Stimulated activated effector memory CD8-positive, alpha-beta T cell treated with anti-CD3 and anti-CD28 coated beads, Interleukin-12 subunit alpha, Interleukin-12 subunit beta, amount 100 ng/mL, for 72 hours (primary cell): ENCODE results near the gene RRP1B.
"Not testable (repeated sequence)": the region's sequence is repeated elsewhere in the genome, so short reads cannot be mapped to it uniquely, and the experiment has no call there.

Experiments used
- ATAC-seq: fragments of 150-1000 bp; cut with Tn5 transposase; 2 replicates; pipeline ENCODE4 v1.10.0; 2021
- DNase-seq, 2 donors: peaks; one replicate each; pipeline ENCODE4 v3.0.0; 2021 to 2022; ENCODE audit warnings: low spot score in 2 of 2
- H3K27ac Mint-ChIP-seq: one replicate; pipeline ENCODE4 v1.8.0; 2022; ENCODE audit warnings: mild to moderate bottlenecking, mixed read lengths
- H3K36me3 Mint-ChIP-seq: one replicate; pipeline ENCODE4 v1.8.0; 2022; ENCODE audit warnings: mild to moderate bottlenecking, mixed read lengths
- H3K4me1 Mint-ChIP-seq: one replicate; pipeline ENCODE4 v1.8.0; 2022; ENCODE audit warnings: mixed read lengths
- H3K4me3 Mint-ChIP-seq: one replicate; pipeline ENCODE4 v1.8.0; 2022; ENCODE audit warnings: mild to moderate bottlenecking, mixed read lengths
- H3K9me3 Mint-ChIP-seq: one replicate; pipeline ENCODE4 v1.8.0; 2022; ENCODE audit warnings: mixed read lengths

Gene RRP1B

GRCh38 chr21:43679951-43680350 is 20.6 kb downstream of the RRP1B start:
- ATAC-seq (no peak), DNase-seq (no peak)
- Mint-ChIP-seq H3K4me1 (peaks cover 23% of the 10 kb centered on the region), H3K4me3 (no peak overlapping the region), H3K9me3 (no peaks in the 10 kb centered on the region), H3K27ac (peak overlapping the region; percentile 30), H3K36me3 (peaks cover 99% of the 10 kb centered on the region)

- peaks cover 99% of the 10 kb centered on the region for H3K36me3 Mint-ChIP-seq
- H3K4me3 Mint-ChIP-seq, DNase-seq, H3K27ac Mint-ChIP-seq, ATAC-seq, H3K9me3 Mint-ChIP-seq: not testable (repeated sequence)
- peaks cover 23% of the 10 kb centered on the region for H3K4me1 Mint-ChIP-seq
Measured at GRCh38 chr21:43680421-43680820, 21.1 kb downstream of the RRP1B start.

- H3K4me3 Mint-ChIP-seq: no peak overlapping the region
- H3K27ac Mint-ChIP-seq: no peak overlapping the region
- no peaks in the 10 kb centered on the region for H3K9me3 Mint-ChIP-seq
- H3K36me3 Mint-ChIP-seq: peaks cover 99% of the 10 kb centered on the region
- ATAC-seq (no peak), DNase-seq (no peak)
- peaks cover 23% of the 10 kb centered on the region for H3K4me1 Mint-ChIP-seq
Measured at GRCh38 chr21:43681650-43682049, 22.3 kb downstream of the RRP1B start.

- peaks cover 99% of the 10 kb centered on the region for H3K36me3 Mint-ChIP-seq
- H3K27ac Mint-ChIP-seq: peak overlapping the region; percentile 32
- peaks cover 12% of the 10 kb centered on the region for H3K4me1 Mint-ChIP-seq
- ATAC-seq: no peak
- no peak for DNase-seq
- H3K4me3 Mint-ChIP-seq: no peak overlapping the region
- H3K9me3 Mint-ChIP-seq: no peaks in the 10 kb centered on the region
Measured at GRCh38 chr21:43684424-43684823, 25.1 kb downstream of the RRP1B start.

- Mint-ChIP-seq H3K9me3 (no peaks in the 10 kb centered on the region), H3K36me3 (peaks cover 100% of the 10 kb centered on the region), H3K27ac (peak overlapping the region; percentile 84), H3K4me3 (no peak overlapping the region), H3K4me1 (peaks cover 4% of the 10 kb centered on the region)
- ATAC-seq: no peak
- no peak for DNase-seq
Measured at GRCh38 chr21:43686811-43687565, 27.6 kb downstream of the RRP1B start.

- Mint-ChIP-seq H3K9me3 (no peaks in the 10 kb centered on the region), H3K27ac (peak overlapping the region; percentile 84), H3K4me3 (no peak overlapping the region), H3K4me1 (no peaks in the 10 kb centered on the region), H3K36me3 (peaks cover 100% of the 10 kb centered on the region)
- no peak for DNase-seq
- no peak for ATAC-seq
Measured at GRCh38 chr21:43687566-43688399, 28.4 kb downstream of the RRP1B start.

- H3K4me3 Mint-ChIP-seq: no peak overlapping the region
- no peak for DNase-seq
Measured at GRCh38 chr21:43688906-43689305, 29.5 kb downstream of the RRP1B start.

GRCh38 chr21:43689556-43690337 is 30.4 kb downstream of the RRP1B start:
- H3K9me3 Mint-ChIP-seq: no peaks in the 10 kb centered on the region
- no peak overlapping the region for H3K4me3 Mint-ChIP-seq
- DNase-seq: no peak
- no peaks in the 10 kb centered on the region for H3K4me1 Mint-ChIP-seq
- H3K27ac Mint-ChIP-seq: no peak overlapping the region
- ATAC-seq: no peak
- H3K36me3 Mint-ChIP-seq: peaks cover 99% of the 10 kb centered on the region

More at GRCh38 chr21:43688906-43689305, 29.5 kb downstream of the RRP1B start:
- Mint-ChIP-seq H3K9me3 (no peaks in the 10 kb centered on the region), H3K36me3 (peaks cover 100% of the 10 kb centered on the region), H3K27ac (no peak overlapping the region), H3K4me1 (no peaks in the 10 kb centered on the region)
- ATAC-seq: no peak

GRCh38 chr21:43690346-43690745 is 31.0 kb downstream of the RRP1B start:
- DNase-seq: no peak
- Mint-ChIP-seq H3K4me1 (no peaks in the 10 kb centered on the region), H3K4me3 (no peak overlapping the region), H3K36me3 (peaks cover 99% of the 10 kb centered on the region), H3K9me3 (no peaks in the 10 kb centered on the region), H3K27ac (no peak overlapping the region)
- ATAC-seq: no peak

GRCh38 chr21:43691086-43691795 is 31.9 kb downstream of the RRP1B start:
- H3K4me3 Mint-ChIP-seq: no peak overlapping the region
- no peaks in the 10 kb centered on the region for H3K9me3 Mint-ChIP-seq
- peaks cover 99% of the 10 kb centered on the region for H3K36me3 Mint-ChIP-seq
- DNase-seq: no peak
- H3K4me1 Mint-ChIP-seq: no peaks in the 10 kb centered on the region
- no peak for ATAC-seq
- no peak overlapping the region for H3K27ac Mint-ChIP-seq

GRCh38 chr21:43691801-43692200 is 32.4 kb downstream of the RRP1B start:
- no peak for DNase-seq
- H3K4me3 Mint-ChIP-seq: no peak overlapping the region
- no peaks in the 10 kb centered on the region for H3K9me3 Mint-ChIP-seq
- no peaks in the 10 kb centered on the region for H3K4me1 Mint-ChIP-seq
- no peak for ATAC-seq
- no peak overlapping the region for H3K27ac Mint-ChIP-seq
- peaks cover 99% of the 10 kb centered on the region for H3K36me3 Mint-ChIP-seq

GRCh38 chr21:43692949-43693348 is 33.6 kb downstream of the RRP1B start:
- no peak for ATAC-seq

GRCh38 chr21:43693981-43694380 is 34.6 kb downstream of the RRP1B start:
- Mint-ChIP-seq H3K4me3 (no peak overlapping the region), H3K27ac (no peak overlapping the region), H3K9me3 (no peaks in the 10 kb centered on the region), H3K36me3 (peaks cover 87% of the 10 kb centered on the region), H3K4me1 (peaks cover 2% of the 10 kb centered on the region)
- ATAC-seq (no peak), DNase-seq (no peak)

More at GRCh38 chr21:43692949-43693348, 33.6 kb downstream of the RRP1B start:
- peak overlapping the region; percentile 40 for H3K27ac Mint-ChIP-seq
- no peak for DNase-seq
- no peaks in the 10 kb centered on the region for H3K4me1 Mint-ChIP-seq
- no peaks in the 10 kb centered on the region for H3K9me3 Mint-ChIP-seq
- no peak overlapping the region for H3K4me3 Mint-ChIP-seq
- peaks cover 98% of the 10 kb centered on the region for H3K36me3 Mint-ChIP-seq

GRCh38 chr21:43694437-43695079 is 35.2 kb downstream of the RRP1B start:
- DNase-seq: no peak
- no peaks in the 10 kb centered on the region for H3K9me3 Mint-ChIP-seq
- ATAC-seq: no peak
- H3K36me3 Mint-ChIP-seq: peaks cover 82% of the 10 kb centered on the region
- no peak overlapping the region for H3K4me3 Mint-ChIP-seq
- no peak overlapping the region for H3K27ac Mint-ChIP-seq
- peaks cover 4% of the 10 kb centered on the region for H3K4me1 Mint-ChIP-seq
